RWPE2 (cell line): ENCODE measurements around the gene TRMT10B.
"Not testable (repeated sequence)": the region's sequence is repeated elsewhere in the genome, so short reads cannot be mapped to it uniquely, and the experiment has no call there.

ENCODE experiments used
- ATAC-seq: fragments of 200-7000 bp; cut with Tn5 transposase; 3 replicates; pipeline ENCODE4 v1.9.1; 2021; ENCODE audit warnings: low read depth
- DNase-seq: peaks from one replicate; pipeline ENCODE4 v3.0.0-alpha.2; 2020; ENCODE audit warnings: low spot score
- H3K27ac ChIP-seq: fragments of 450-650 bp; 2 replicates; pipeline ENCODE4 v1.5.1; 2017; ENCODE audit warnings: mild to moderate bottlenecking; ENCODE audit not compliant: poor library complexity, severe bottlenecking
- H3K27me3 ChIP-seq: fragments of 250-450 bp; sonication (Bioruptor Pico); 2 replicates; pipeline ENCODE4 v1.5.1; 2021; ENCODE audit warnings: mild to moderate bottlenecking, moderate library complexity; ENCODE audit not compliant: insufficient read depth, poor library complexity, severe bottlenecking
- H3K36me3 ChIP-seq: fragments of 250-450 bp; sonication (Bioruptor Pico); 2 replicates; pipeline ENCODE4 v1.5.1; 2020; ENCODE audit warnings: low read depth, mild to moderate bottlenecking, moderate library complexity
- H3K4me1 ChIP-seq: fragments of 250-450 bp; sonication (Bioruptor Pico); 2 replicates; pipeline ENCODE4 v1.5.1; 2021; ENCODE audit warnings: mild to moderate bottlenecking, moderate library complexity; ENCODE audit not compliant: insufficient read depth, poor library complexity, severe bottlenecking
- H3K4me3 ChIP-seq: fragments of 250-450 bp; sonication (Bioruptor Pico); 2 replicates; pipeline ENCODE4 v1.5.1; 2021; ENCODE audit warnings: mild to moderate bottlenecking, moderate library complexity; ENCODE audit not compliant: severe bottlenecking
- H3K9me3 ChIP-seq: fragments of 250-450 bp; sonication (Bioruptor Pico); 2 replicates; pipeline ENCODE4 v1.5.1; 2021; ENCODE audit warnings: mild to moderate bottlenecking, moderate library complexity; ENCODE audit not compliant: severe bottlenecking
- TF ChIP-seq, protein P1 (sequence below): fragments of 450-650 bp; IDR thresholded peaks from one replicate; pipeline ENCODE4 v1.5.1; 2017; ENCODE audit warnings: mild to moderate bottlenecking, moderate library complexity; ENCODE audit not compliant: poor library complexity, severe bottlenecking

Gene TRMT10B

DNA sequence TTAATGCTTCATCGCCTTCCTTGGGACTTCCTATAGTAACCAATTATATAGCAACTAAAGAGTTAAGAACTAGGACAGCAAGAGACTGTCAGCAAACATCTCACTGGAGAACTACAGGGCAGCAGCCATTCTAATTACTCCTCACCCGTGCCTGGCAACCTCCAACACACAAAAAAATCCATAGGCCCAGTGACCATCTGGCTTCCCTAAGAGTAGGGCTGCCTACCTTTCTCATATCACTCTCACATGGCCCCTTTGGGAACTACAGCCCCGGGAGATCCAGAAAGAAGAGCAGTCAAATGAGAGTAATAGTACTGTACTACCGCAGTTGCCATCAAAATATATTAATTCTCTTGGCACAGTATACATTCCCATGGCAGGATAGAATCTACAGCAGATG, 52.7 kb downstream of the TRMT10B start:
- Histone ChIP-seq H3K27ac (no peak overlapping the region), H3K36me3 (peaks cover 30% of the 10 kb centered on the region), H3K4me3 (no peak overlapping the region), H3K9me3 (no peaks in the 10 kb centered on the region), H3K4me1 (peaks cover 8% of the 10 kb centered on the region), H3K27me3 (no peaks in the 10 kb centered on the region)
- TF ChIP-seq, protein P1, sequence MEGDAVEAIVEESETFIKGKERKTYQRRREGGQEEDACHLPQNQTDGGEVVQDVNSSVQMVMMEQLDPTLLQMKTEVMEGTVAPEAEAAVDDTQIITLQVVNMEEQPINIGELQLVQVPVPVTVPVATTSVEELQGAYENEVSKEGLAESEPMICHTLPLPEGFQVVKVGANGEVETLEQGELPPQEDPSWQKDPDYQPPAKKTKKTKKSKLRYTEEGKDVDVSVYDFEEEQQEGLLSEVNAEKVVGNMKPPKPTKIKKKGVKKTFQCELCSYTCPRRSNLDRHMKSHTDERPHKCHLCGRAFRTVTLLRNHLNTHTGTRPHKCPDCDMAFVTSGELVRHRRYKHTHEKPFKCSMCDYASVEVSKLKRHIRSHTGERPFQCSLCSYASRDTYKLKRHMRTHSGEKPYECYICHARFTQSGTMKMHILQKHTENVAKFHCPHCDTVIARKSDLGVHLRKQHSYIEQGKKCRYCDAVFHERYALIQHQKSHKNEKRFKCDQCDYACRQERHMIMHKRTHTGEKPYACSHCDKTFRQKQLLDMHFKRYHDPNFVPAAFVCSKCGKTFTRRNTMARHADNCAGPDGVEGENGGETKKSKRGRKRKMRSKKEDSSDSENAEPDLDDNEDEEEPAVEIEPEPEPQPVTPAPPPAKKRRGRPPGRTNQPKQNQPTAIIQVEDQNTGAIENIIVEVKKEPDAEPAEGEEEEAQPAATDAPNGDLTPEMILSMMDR, result no peak
- DNase-seq, result no peak
- 0 out of 3 replicates have a peak, but pooled peaks have one; percentile 16 for ATAC-seq

DNA sequence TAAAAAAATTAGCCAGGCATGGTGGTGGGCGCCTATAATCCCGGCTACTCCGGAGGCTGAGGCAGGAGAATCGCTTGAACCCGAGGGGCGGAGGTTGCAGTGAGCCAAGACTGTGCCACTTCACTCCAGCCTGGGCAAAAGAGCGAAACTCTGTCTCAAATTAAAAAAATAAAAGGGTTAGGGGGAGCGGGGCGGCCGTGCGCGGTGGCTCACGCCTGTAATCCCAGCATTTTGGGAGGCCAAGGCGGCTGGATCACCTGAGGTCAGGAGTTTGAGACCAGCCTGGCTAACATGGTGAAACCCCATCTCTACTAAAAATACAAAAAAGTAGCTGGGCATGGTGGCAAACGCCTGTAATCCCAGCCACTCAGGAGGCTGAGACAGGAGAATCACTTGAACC, 56.1 kb downstream of the TRMT10B start:
- not testable (repeated sequence) for H3K4me1 ChIP-seq, H3K9me3 ChIP-seq, H3K4me3 ChIP-seq, DNase-seq, ATAC-seq, H3K27ac ChIP-seq, H3K27me3 ChIP-seq
- peaks cover 25% of the 10 kb centered on the region for H3K36me3 ChIP-seq

DNA sequence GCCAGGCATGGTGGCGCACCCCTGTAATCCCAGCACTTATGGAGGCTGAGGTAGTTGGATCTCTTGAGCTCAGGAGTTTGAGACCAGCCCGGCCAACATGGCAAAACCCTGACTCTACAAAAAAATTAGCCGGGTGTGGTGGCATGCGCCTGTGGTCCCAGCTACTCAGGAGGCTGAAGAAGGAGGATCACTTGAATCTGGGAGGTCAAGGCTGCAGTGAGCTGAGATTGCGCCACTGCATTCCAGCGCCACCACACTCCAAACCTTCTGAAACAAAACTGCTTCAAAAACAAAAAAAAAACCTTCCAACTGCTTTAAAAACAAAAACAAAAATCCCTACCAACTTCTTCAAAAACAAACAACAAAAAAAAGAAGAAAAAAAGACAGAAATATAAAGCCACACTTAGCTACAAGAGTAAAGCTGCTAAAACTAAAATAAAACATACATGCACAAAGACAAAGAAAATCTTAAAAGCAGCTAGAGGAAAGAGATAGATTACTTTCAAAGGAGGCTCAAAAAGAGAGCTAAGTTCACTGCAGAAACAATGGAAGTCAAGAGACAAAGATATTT, 58.4 kb downstream of the TRMT10B start:
- Histone ChIP-seq H3K27ac (no peak overlapping the region), H3K9me3 (no peaks in the 10 kb centered on the region), H3K36me3 (peaks cover 15% of the 10 kb centered on the region), H3K4me1 (no peaks in the 10 kb centered on the region), H3K27me3 (no peaks in the 10 kb centered on the region), H3K4me3 (no peak overlapping the region)
- no peak for ATAC-seq
- no peak for DNase-seq
- TF ChIP-seq, protein P1, result no peak

DNA sequence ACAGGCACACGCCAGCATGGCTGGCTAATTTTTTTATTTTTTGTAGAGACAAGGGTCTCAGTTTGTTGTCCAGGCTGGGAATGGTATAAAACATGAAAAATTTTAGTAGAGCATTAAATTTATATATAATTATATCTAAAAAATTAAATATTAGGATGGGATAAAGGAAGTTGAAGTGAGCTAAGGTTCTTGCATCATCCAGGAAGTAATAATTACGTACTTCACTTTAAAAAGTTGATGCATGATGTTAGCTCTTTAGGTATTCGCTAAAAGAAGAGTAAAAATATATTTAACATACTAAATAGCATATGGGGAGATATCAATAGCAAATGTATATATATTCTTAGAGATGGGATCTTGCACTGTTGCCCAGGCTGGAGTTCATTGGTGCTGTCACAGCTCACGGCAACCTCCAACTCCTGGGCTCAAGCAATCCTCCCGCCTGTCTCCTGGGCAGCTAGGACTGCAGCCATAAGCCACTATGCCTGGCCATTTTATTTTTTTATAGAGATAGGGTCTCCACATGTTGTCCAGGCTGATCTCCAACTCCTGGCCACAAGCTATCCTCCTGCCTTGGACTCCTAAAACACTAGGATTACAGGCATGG, 59.3 kb downstream of the TRMT10B start:
- Histone ChIP-seq H3K27ac (no peak overlapping the region), H3K4me1 (no peaks in the 10 kb centered on the region), H3K4me3 (no peak overlapping the region), H3K9me3 (no peaks in the 10 kb centered on the region), H3K27me3 (no peaks in the 10 kb centered on the region), H3K36me3 (peaks cover 10% of the 10 kb centered on the region)
- no peak for ATAC-seq
- no peak for DNase-seq
- TF ChIP-seq, protein P1, result no peak

DNA sequence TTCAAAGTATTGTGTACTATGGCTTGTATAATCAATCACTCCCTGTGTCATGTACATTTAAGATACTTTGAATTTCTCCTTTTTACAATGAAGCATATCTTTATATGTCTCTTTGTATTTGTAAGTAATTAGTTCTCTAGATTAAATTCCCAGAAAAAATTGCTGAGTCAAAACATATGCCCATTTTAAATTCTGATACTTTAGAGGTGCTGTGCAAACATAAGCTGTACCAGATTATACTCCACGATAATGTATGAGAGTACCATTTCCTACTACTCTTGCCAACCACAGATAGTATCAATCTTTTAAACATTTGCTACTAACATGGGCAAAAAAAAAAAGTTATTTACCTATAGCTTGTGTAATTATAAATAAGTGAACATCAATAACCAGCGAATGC, 65.2 kb downstream of the TRMT10B start:
- no peak overlapping the region for H3K4me3 ChIP-seq
- H3K27ac ChIP-seq, result no peak overlapping the region
- peaks cover 46% of the 10 kb centered on the region for H3K36me3 ChIP-seq
- ATAC-seq (no peak), DNase-seq (no peak)
- H3K4me1 ChIP-seq, result no peaks in the 10 kb centered on the region
- TF ChIP-seq, protein P1, result no peak
- no peaks in the 10 kb centered on the region for H3K27me3 ChIP-seq
- H3K9me3 ChIP-seq, result no peaks in the 10 kb centered on the region
